ENCODE data around the gene ATF6. TPM values are rescaled to one million over a fixed set of nuclear protein-coding genes. Genes with fewer than 3 reads are reported as not detected.

ATF6 gene
- total and polyA plus RNA-seq, 2 donors (not counting 3 experiments of a cell fraction or from before 2014, with no cell fraction given): 24.9 to 40.3 TPM

DNA sequence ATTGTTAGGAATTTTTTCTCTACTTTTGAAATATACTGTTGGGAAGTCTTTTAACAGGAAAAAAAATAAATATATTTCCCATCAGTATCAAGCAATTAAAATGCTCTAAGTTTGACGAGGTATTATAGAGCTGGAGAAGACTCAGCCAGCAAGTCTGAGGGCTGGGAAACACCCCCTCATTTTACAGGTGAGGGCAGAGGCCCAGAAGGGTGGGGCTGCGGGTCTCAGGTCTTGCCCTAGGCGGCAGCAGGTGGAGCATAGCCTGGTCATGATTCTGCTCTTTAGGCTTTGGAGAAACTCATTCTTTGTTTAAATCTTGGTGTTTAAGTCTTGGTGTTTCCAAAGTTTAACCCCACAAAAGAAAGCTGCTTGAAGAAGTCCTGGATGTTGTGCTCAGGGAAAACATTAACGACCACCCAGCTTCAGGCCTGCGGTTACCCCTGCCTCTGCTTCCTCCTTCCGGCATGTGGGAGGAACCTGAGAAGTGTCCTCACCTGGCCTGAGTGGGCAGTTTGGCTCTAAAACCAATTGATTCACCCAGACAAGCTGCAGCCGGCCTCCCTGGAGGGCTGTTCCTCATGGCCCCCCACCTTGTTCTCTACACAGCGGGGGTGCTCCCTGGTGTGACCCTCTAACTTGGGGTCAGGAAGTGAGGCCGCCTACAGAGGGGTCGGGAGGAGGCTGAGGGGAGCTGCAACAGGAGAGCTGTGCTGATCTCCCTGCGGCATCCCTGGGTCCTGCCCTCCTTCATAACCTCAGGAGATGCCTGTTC is 215.8 kb downstream of the ATF6 start:
- no TSS peak for BruUV-seq (replicated peaks)
- TF ChIP-seq POLR2AphosphoS5 (IDR thresholded peaks at IDR 0.05; ENCODE audit: insufficient read depth, low read depth, low read length): no peak
- TF ChIP-seq GATA2 (IDR thresholded peaks at IDR 0.05; ENCODE audit: insufficient read depth, insufficient read length, low read depth, low read length): no peak
- TF ChIP-seq, protein P1, sequence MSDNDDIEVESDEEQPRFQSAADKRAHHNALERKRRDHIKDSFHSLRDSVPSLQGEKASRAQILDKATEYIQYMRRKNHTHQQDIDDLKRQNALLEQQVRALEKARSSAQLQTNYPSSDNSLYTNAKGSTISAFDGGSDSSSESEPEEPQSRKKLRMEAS (IDR thresholded peaks at IDR 0.05; ENCODE audit: insufficient read depth, insufficient read length): no peak
- TF ChIP-seq, protein P2, sequence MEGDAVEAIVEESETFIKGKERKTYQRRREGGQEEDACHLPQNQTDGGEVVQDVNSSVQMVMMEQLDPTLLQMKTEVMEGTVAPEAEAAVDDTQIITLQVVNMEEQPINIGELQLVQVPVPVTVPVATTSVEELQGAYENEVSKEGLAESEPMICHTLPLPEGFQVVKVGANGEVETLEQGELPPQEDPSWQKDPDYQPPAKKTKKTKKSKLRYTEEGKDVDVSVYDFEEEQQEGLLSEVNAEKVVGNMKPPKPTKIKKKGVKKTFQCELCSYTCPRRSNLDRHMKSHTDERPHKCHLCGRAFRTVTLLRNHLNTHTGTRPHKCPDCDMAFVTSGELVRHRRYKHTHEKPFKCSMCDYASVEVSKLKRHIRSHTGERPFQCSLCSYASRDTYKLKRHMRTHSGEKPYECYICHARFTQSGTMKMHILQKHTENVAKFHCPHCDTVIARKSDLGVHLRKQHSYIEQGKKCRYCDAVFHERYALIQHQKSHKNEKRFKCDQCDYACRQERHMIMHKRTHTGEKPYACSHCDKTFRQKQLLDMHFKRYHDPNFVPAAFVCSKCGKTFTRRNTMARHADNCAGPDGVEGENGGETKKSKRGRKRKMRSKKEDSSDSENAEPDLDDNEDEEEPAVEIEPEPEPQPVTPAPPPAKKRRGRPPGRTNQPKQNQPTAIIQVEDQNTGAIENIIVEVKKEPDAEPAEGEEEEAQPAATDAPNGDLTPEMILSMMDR (IDR thresholded peaks at IDR 0.05; ENCODE audit: extremely low read depth in 1 of 2, insufficient read depth in 1 of 2, low read depth in 1 of 2, low read length in 2 of 2): no peak
- TF ChIP-seq JUN (IDR thresholded peaks at IDR 0.05; ENCODE audit: borderline replicate concordance, insufficient read depth, insufficient read length, low read depth): no peak
- no peak for TF ChIP-seq MYC (IDR thresholded peaks at IDR 0.05; ENCODE audit: low read depth, low read length)
- no peak for TF ChIP-seq EZH2 (IDR thresholded peaks at IDR 0.05; ENCODE audit: borderline replicate concordance, low read depth, low read length, severe bottlenecking)
- intact Hi-C loops (cut with micrococcal nuclease) (no loop called here), dilution Hi-C loops (cut with MboI; ENCODE audit: extremely low pct_ligation_motif_present, low sequenced_read_pairs) (no loop called here)
- Histone ChIP-seq H2AFZ (ENCODE audit: low read depth, low read length) (no peak overlapping the region), H3K4me1 (ENCODE audit: control insufficient read depth, extremely low read depth, insufficient read depth, low read length) (no peaks in the 10 kb centered on the region), H3K4me3 (replicated peaks in 1 of 3; ENCODE audit: insufficient read depth in 1 of 3, low read depth in 1 of 3, low read length in 3 of 3) (no peak overlapping the region), H3K36me3 (ENCODE audit: control insufficient read depth in 2 of 2, extremely low read depth in 1 of 2, insufficient read depth in 2 of 2, low read length in 2 of 2) (no peaks in the 10 kb centered on the region), H3K79me2 (ENCODE audit: control insufficient read depth, insufficient read depth, low read length) (no peaks in the 10 kb centered on the region), H4K20me1 (replicated peaks; ENCODE audit: control insufficient read depth, extremely low read depth, insufficient read depth, low read length) (no peaks in the 10 kb centered on the region), H3K4me2 (ENCODE audit: insufficient read depth, low read length) (no peak overlapping the region), H3K9ac (replicated peaks; ENCODE audit: extremely low read depth, insufficient read depth, low read length) (no peak overlapping the region), H3K9me1 (replicated peaks; ENCODE audit: control insufficient read depth, extremely low read depth, insufficient read depth, low read length) (no peaks in the 10 kb centered on the region), H3K27ac (ENCODE audit: insufficient read depth, low read depth, low read length) (no peak overlapping the region), H3K9me3 (replicated peaks; ENCODE audit: control insufficient read depth, insufficient read depth, low read length) (no peaks in the 10 kb centered on the region), H3K27me3 (ENCODE audit: control insufficient read depth in 2 of 2, insufficient read depth in 2 of 2, low read length in 2 of 2) (peaks cover 6 to 8% of the 10 kb centered on the region in 2 experiments)
- ChIA-PET CTCF (interaction anchor here (1.7 kb wide), 1 partner anchor 55 kb away, joined by 4 read pairs; no protein-coding TSS in a partner anchor), POLR2A (no interaction called here)
- FAIRE-seq (no peak), DNase-seq (ENCODE audit: low read depth, low spot score) (no peak)

All from endothelial cell of umbilical vein (primary cell).